Liver (tissue), 9 donors: ENCODE results near the gene FLT1. TPM values are rescaled to one million over a fixed set of nuclear protein-coding genes. Genes with fewer than 3 reads are reported as not detected.

Experiments used
- DNase-seq: peaks from one replicate; pipeline ENCODE4 v3.0.0-alpha.2; 2017; ENCODE audit warnings: low spot score
- H3K27ac ChIP-seq, 2 donors: one replicate each; pipeline ENCODE4 v1.7.0; 2013; ENCODE audit warnings: inconsistent platforms in 2 of 2, low read length in 2 of 2, control low read depth in 1 of 2, low read depth in 1 of 2, mild to moderate bottlenecking in 1 of 2
- H3K27me3 ChIP-seq, 4 donors: one replicate each; pipeline versions ENCODE4 v1.6.1 to v1.7.0; 2013; ENCODE audit warnings: low read length in 3 of 4, inconsistent platforms in 1 of 4, mild to moderate bottlenecking in 1 of 4, moderate library complexity in 1 of 4; ENCODE audit not compliant: control insufficient read depth in 4 of 4, insufficient read depth in 4 of 4
- H3K36me3 ChIP-seq, 4 donors: one replicate each; pipeline versions ENCODE4 v1.6.1 to v1.7.0; 2013; ENCODE audit warnings: low read length in 3 of 4, mild to moderate bottlenecking in 3 of 4, low read depth in 1 of 4, moderate library complexity in 1 of 4; ENCODE audit not compliant: control insufficient read depth in 4 of 4, insufficient read depth in 3 of 4
- H3K4me1 ChIP-seq, 4 donors: one replicate each; pipeline versions ENCODE4 v1.6.1 to v1.7.0; 2013; ENCODE audit warnings: low read length in 3 of 4, mild to moderate bottlenecking in 3 of 4, moderate library complexity in 1 of 4; ENCODE audit not compliant: control insufficient read depth in 4 of 4, insufficient read depth in 4 of 4
- H3K4me3 ChIP-seq, 3 donors: one replicate each; pipeline versions ENCODE4 v1.6.1 to v1.7.0; 2013; ENCODE audit warnings: low read length in 3 of 3, control low read depth in 1 of 3, low read depth in 1 of 3, mild to moderate bottlenecking in 1 of 3
- H3K9ac ChIP-seq, 2 donors: one replicate each; pipeline ENCODE4 v1.7.0; 2013; ENCODE audit warnings: low read length in 2 of 2, mild to moderate bottlenecking in 2 of 2, moderate library complexity in 2 of 2, control low read depth in 1 of 2, low read depth in 1 of 2
- H3K9me3 ChIP-seq, 4 donors: one replicate each; pipeline versions ENCODE4 v1.6.1 to v1.7.0; 2013; ENCODE audit warnings: low read length in 3 of 4; ENCODE audit not compliant: control insufficient read depth in 4 of 4
- ATF3 ChIP-seq: IDR thresholded peaks from 2 replicates; pipeline ENCODE4 v1.6.1; 2016; ENCODE audit warnings: antibody characterized with exemption
- CTCF ChIP-seq: fragments of 150-350 bp; IDR thresholded peaks from 2 replicates; pipeline ENCODE4 v1.5.1; 2017; ENCODE audit warnings: improper control_type of control experiment, low read depth, low read length; ENCODE audit not compliant: missing input control
- EGR1 ChIP-seq, 2 donors: IDR thresholded peaks; 2 replicates each; pipeline ENCODE4 v1.6.1; 2016 to 2018; ENCODE audit warnings: antibody characterized with exemption in 2 of 2, low read depth in 2 of 2
- FOXA1 ChIP-seq: IDR thresholded peaks from 2 replicates; pipeline ENCODE4 v1.6.1; 2016; ENCODE audit warnings: antibody characterized with exemption
- FOXA2 ChIP-seq: IDR thresholded peaks from 2 replicates; pipeline ENCODE4 v1.6.1; 2016; ENCODE audit warnings: antibody characterized with exemption
- GABPA ChIP-seq, 2 donors: IDR thresholded peaks in 1 of 2; conservative IDR thresholded peaks in 1 of 2; 2 replicates each; pipeline ENCODE4 v1.6.1; 2016; ENCODE audit warnings: antibody characterized with exemption in 2 of 2, mild to moderate bottlenecking in 1 of 2, moderate library complexity in 1 of 2
- HNF4A ChIP-seq, 2 donors: conservative IDR thresholded peaks; 2 replicates each; pipeline ENCODE4 v1.6.1; 2016; ENCODE audit warnings: antibody characterized with exemption in 2 of 2, mild to moderate bottlenecking in 2 of 2
- HNF4G ChIP-seq: IDR thresholded peaks from 2 replicates; pipeline ENCODE4 v1.6.1; 2016; ENCODE audit warnings: antibody characterized with exemption
- JUND ChIP-seq, 2 donors: IDR thresholded peaks; 2 replicates each; pipeline ENCODE4 v1.6.1; 2016; ENCODE audit warnings: antibody characterized with exemption in 2 of 2
- MAX ChIP-seq: IDR thresholded peaks from 2 replicates; pipeline ENCODE4 v1.6.1; 2016; ENCODE audit warnings: antibody characterized with exemption
- NR2F2 ChIP-seq: IDR thresholded peaks from 2 replicates; pipeline ENCODE4 v1.6.1; 2016; ENCODE audit warnings: antibody characterized with exemption
- REST ChIP-seq: IDR thresholded peaks from 2 replicates; pipeline ENCODE4 v1.6.1; 2016; ENCODE audit warnings: antibody characterized with exemption, mild to moderate bottlenecking
- RXRA ChIP-seq, 2 donors: IDR thresholded peaks; 2 replicates each; pipeline ENCODE4 v1.6.1; 2017 to 2018; ENCODE audit warnings: antibody characterized with exemption in 2 of 2, mild to moderate bottlenecking in 1 of 2
- SP1 ChIP-seq: IDR thresholded peaks from 2 replicates; pipeline ENCODE4 v1.6.1; 2018; ENCODE audit warnings: antibody characterized with exemption, mild to moderate bottlenecking
- TAF1 ChIP-seq: conservative IDR thresholded peaks from 2 replicates; pipeline ENCODE4 v1.6.1; 2016; ENCODE audit warnings: antibody characterized with exemption, mild to moderate bottlenecking
- ZBTB33 ChIP-seq: IDR thresholded peaks from 2 replicates; pipeline ENCODE4 v1.6.1; 2016; ENCODE audit warnings: antibody characterized with exemption
- whole genome bisulfite sequencing: extraction: QIAGEN DNeasy Blood & Tissue Kit; methylation state at CpG from one replicate; pipeline ENCODE4 v1.1.7; 2013; 5-methylcytosine and 5-hydroxymethylcytosine counted together
- polyA plus RNA-seq, 2 donors: library from polyadenylated mRNA; stranded (reverse) in 1 of 2; unstranded in 1 of 2; fragments of 200-250 nt in 1 of 2; fragments of >200 nt in 1 of 2; fragmentation: Nextera tagmentation in 1 of 2; extraction: Ambion mirVana in 1 of 2; gene quantifications; one replicate each; pipeline versions ENCODE4 v1.2.1 to v1.2.3, GENCODE V29; 2013 to 2015
- total RNA-seq, 2 donors: library from RNA; depleted of rRNA; stranded (reverse); fragments of >200 nt; gene quantifications; one replicate each; pipeline ENCODE4 v1.2.3, GENCODE V29; 2014
- donor health status: healthy.
- donor health status: healthy.
- donor health status: healthy.
- donor health status: healthy.
- donor health status: healthy.

Gene FLT1
- total and polyA plus RNA-seq, 4 donors, result 4.1 to 19.7 (median 9.3) TPM

- TF ChIP-seq RXRA (IDR thresholded peaks at IDR 0.05) (no peak), REST (no peak), TAF1 (no peak)
- Histone ChIP-seq H3K4me1 (peaks cover 0 to 3% (median 0%) of the 10 kb centered on the region in 4 donors), H3K9me3 (no peaks in the 10 kb centered on the region), H3K27ac (no peak overlapping the region), H3K9ac (no peak overlapping the region), H3K36me3 (no peaks in the 10 kb centered on the region), H3K4me3 (no peak overlapping the region), H3K27me3 (peaks cover 0 to 6% (median 0%) of the 10 kb centered on the region in 4 donors)
- WGBS, result 61% methylated on average over 7 of the region's 7 CpGs
- no peak for DNase-seq
These were observed 73.1 kb downstream of the FLT1 start for GRCh38 chr13:28421676-28422410.

GRCh38 chr13:28420704-28421103 is 74.2 kb downstream of the FLT1 start:
- Histone ChIP-seq H3K9ac (no peak overlapping the region), H3K27ac (no peak overlapping the region), H3K27me3 (peaks cover 0 to 6% (median 0%) of the 10 kb centered on the region in 4 donors), H3K9me3 (no peaks in the 10 kb centered on the region), H3K4me3 (no peak overlapping the region), H3K4me1 (peaks cover 0 to 3% (median 0%) of the 10 kb centered on the region in 4 donors), H3K36me3 (no peaks in the 10 kb centered on the region)
- 84% methylated on average over 4 of the region's 4 CpGs for WGBS
- TF ChIP-seq RXRA (IDR thresholded peaks at IDR 0.05) (no peak), ATF3 (no peak), MAX (no peak), CTCF (no peak), SP1 (no peak), HNF4G (no peak), HNF4A (conservative IDR thresholded peaks at IDR 0.05) (no peak), NR2F2 (no peak), FOXA2 (no peak), EGR1 (IDR thresholded peaks at IDR 0.05; ENCODE audit: low read depth in 2 of 2) (no peak), ZBTB33 (no peak), REST (no peak), TAF1 (no peak), JUND (IDR thresholded peaks at IDR 0.05) (no peak), GABPA (IDR thresholded peaks at IDR 0.05 in 1 of 2, conservative IDR thresholded peaks at IDR 0.05 in 1 of 2) (no peak), FOXA1 (no peak)
- DNase-seq, result no peak
